GM21723 (cell line): ENCODE data around the gene CRADD.
"Not testable (repeated sequence)": the region's sequence is repeated elsewhere in the genome, so short reads cannot be mapped to it uniquely, and the experiment has no call there.

Experiments
- ATAC-seq: cut with Tn5 transposase; IDR thresholded peaks from one replicate; pipeline ENCODE4 v1.9.1; 2021; ENCODE audit warnings: mild to moderate bottlenecking, moderate library complexity; ENCODE audit not compliant: unreplicated experiment

Gene CRADD

GRCh38 chr12:93705237-93705636 is 28.1 kb downstream of the CRADD start:
- no peak for ATAC-seq

GRCh38 chr12:93706387-93706786 is 29.2 kb downstream of the CRADD start:
- ATAC-seq: no peak

GRCh38 chr12:93706824-93707223 is 29.6 kb downstream of the CRADD start:
- no peak for ATAC-seq

GRCh38 chr12:93707836-93708235 is 30.7 kb downstream of the CRADD start:
- ATAC-seq: no peak

- ATAC-seq: no peak
These were observed 31.8 kb downstream of the CRADD start for GRCh38 chr12:93708952-93709351.

GRCh38 chr12:93709386-93709785 is 32.2 kb downstream of the CRADD start:
- ATAC-seq: no peak

- no peak for ATAC-seq
These were observed 33.4 kb downstream of the CRADD start for GRCh38 chr12:93710574-93710926.

- not testable (repeated sequence) for ATAC-seq
These were observed 34.3 kb downstream of the CRADD start for GRCh38 chr12:93711502-93711901.

GRCh38 chr12:93712200-93712599 is 35.0 kb downstream of the CRADD start:
- no peak for ATAC-seq

- ATAC-seq: no peak
These were observed 35.9 kb downstream of the CRADD start for GRCh38 chr12:93713060-93713459.

- ATAC-seq: no peak
These were observed 36.6 kb downstream of the CRADD start for GRCh38 chr12:93713800-93714199.

- ATAC-seq: no peak
These were observed 37.2 kb downstream of the CRADD start for GRCh38 chr12:93714382-93714781.

GRCh38 chr12:93719710-93720109 is 42.5 kb downstream of the CRADD start:
- ATAC-seq: no peak

GRCh38 chr12:93720559-93720958 is 43.4 kb downstream of the CRADD start:
- ATAC-seq: no peak

GRCh38 chr12:93722179-93722578 is 45.0 kb downstream of the CRADD start:
- no peak for ATAC-seq

- no peak for ATAC-seq
These were observed 45.8 kb downstream of the CRADD start for GRCh38 chr12:93722835-93723567.

GRCh38 chr12:93723568-93723930 is 46.4 kb downstream of the CRADD start:
- no peak for ATAC-seq

GRCh38 chr12:93725531-93725930 is 48.4 kb downstream of the CRADD start:
- ATAC-seq: no peak

GRCh38 chr12:93727195-93727811 is 50.1 kb downstream of the CRADD start:
- no peak for ATAC-seq

- ATAC-seq: no peak
These were observed 50.7 kb downstream of the CRADD start for GRCh38 chr12:93727911-93728310.

GRCh38 chr12:93729934-93730333 is 52.8 kb downstream of the CRADD start:
- ATAC-seq: no peak

GRCh38 chr12:93733358-93733757 is 56.2 kb downstream of the CRADD start:
- no peak for ATAC-seq

- ATAC-seq: no peak
These were observed 56.8 kb downstream of the CRADD start for GRCh38 chr12:93733928-93734327.
